Renal cortical epithelial cell (primary cell): ENCODE measurements around the gene TMEM217. TPM values are rescaled to one million over a fixed set of nuclear protein-coding genes. Genes with fewer than 3 reads are reported as not detected.

Experiments used
- DNase-seq: peaks from one replicate; pipeline ENCODE4 v3.0.0-alpha.2; 2011; ENCODE audit warnings: low read depth
- total RNA-seq: library from RNA; depleted of rRNA; stranded (reverse); fragments of >200 nt; gene quantifications from 2 replicates; pipeline ENCODE4 v1.2.3, GENCODE V29; 2014

Gene TMEM217
- total RNA-seq, 1 donor from 2014 or later: 5.7 TPM

- peak; percentile 99 for DNase-seq
Measured at GRCh38 chr6:37244430-37245310, 13.3 kb downstream of the TMEM217 start.

- DNase-seq: no peak
Measured at GRCh38 chr6:37243816-37244370, 14.1 kb downstream of the TMEM217 start.

- DNase-seq: no peak
Measured at GRCh38 chr6:37243131-37243815, 14.7 kb downstream of the TMEM217 start.

GRCh38 chr6:37242429-37243052, 15.4 kb downstream of the TMEM217 start:
- peak; percentile 99 for DNase-seq

- no peak for DNase-seq
Measured at GRCh38 chr6:37241775-37242428, 16.0 kb downstream of the TMEM217 start.

- no peak for DNase-seq
Measured at GRCh38 chr6:37241131-37241530, 16.8 kb downstream of the TMEM217 start.

- peak; percentile 99 for DNase-seq
Measured at GRCh38 chr6:37239950-37240713, 17.8 kb downstream of the TMEM217 start.

GRCh38 chr6:37239526-37239925, 18.4 kb downstream of the TMEM217 start:
- DNase-seq: peak; percentile 67

- DNase-seq: no peak
Measured at GRCh38 chr6:37238381-37238780, 19.6 kb downstream of the TMEM217 start.

- no peak for DNase-seq
Measured at GRCh38 chr6:37237789-37238188, 20.2 kb downstream of the TMEM217 start.

- DNase-seq: peak; percentile 52
Measured at GRCh38 chr6:37236921-37237320, 21.0 kb downstream of the TMEM217 start.

GRCh38 chr6:37233541-37233940, 24.4 kb downstream of the TMEM217 start:
- no peak for DNase-seq

GRCh38 chr6:37232430-37233017, 25.4 kb downstream of the TMEM217 start:
- DNase-seq: no peak

GRCh38 chr6:37230104-37230503, 27.8 kb downstream of the TMEM217 start:
- DNase-seq: no peak

GRCh38 chr6:37225350-37226169, 32.4 kb downstream of the TMEM217 start:
- DNase-seq: no peak

GRCh38 chr6:37222992-37223391, 35.0 kb downstream of the TMEM217 start:
- DNase-seq: no peak

GRCh38 chr6:37222125-37222967, 35.6 kb downstream of the TMEM217 start:
- peak; percentile 88 for DNase-seq

GRCh38 chr6:37221585-37222124, 36.3 kb downstream of the TMEM217 start:
- DNase-seq: no peak
